ENCODE data around the gene CDYL.

DNA sequence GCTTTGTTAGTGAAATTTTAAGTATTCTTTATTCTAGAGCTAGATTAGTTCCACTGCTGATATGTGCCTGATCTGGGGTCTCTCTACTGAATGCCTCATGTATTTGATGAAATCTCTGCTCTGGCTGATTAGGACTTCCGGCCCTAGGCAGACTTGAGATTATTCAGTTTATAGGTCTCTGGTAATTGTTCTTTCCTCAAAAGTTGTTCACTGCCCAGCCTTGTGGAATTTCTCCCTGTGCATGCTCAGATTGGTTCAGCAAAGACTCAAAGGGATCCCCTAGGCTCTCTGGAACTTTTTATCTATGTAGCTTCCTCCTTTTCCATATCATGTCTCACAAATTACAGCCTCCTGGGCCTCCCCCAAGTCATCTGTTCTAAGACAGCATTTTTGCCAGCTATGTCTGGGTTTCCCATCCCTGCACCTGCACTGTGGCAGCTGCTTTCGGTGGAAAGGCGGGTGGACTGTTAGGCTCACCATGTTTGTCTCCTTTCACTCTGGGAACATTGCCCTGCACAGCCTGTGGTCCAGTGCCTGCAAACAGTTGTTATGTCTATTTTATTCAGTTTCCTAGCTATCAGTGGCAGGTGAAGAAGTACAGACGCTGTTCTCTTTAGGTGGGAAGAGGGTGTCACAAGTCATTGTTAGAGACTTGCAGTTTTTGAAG, 154.0 kb downstream of the CDYL start:
- no peak for TF ChIP-seq EZH2phosphoT487 (IDR thresholded peaks at IDR 0.05; ENCODE audit: borderline replicate concordance, low read depth)
- TF ChIP-seq, protein P1, sequence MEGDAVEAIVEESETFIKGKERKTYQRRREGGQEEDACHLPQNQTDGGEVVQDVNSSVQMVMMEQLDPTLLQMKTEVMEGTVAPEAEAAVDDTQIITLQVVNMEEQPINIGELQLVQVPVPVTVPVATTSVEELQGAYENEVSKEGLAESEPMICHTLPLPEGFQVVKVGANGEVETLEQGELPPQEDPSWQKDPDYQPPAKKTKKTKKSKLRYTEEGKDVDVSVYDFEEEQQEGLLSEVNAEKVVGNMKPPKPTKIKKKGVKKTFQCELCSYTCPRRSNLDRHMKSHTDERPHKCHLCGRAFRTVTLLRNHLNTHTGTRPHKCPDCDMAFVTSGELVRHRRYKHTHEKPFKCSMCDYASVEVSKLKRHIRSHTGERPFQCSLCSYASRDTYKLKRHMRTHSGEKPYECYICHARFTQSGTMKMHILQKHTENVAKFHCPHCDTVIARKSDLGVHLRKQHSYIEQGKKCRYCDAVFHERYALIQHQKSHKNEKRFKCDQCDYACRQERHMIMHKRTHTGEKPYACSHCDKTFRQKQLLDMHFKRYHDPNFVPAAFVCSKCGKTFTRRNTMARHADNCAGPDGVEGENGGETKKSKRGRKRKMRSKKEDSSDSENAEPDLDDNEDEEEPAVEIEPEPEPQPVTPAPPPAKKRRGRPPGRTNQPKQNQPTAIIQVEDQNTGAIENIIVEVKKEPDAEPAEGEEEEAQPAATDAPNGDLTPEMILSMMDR (IDR thresholded peaks at IDR 0.05) = no peak
- TF ChIP-seq JUND (IDR thresholded peaks at IDR 0.05) = no peak
- no peak for TF ChIP-seq RFX5 (IDR thresholded peaks at IDR 0.05; ENCODE audit: low read length)
- no peak for TF ChIP-seq POLR2AphosphoS5 (IDR thresholded peaks at IDR 0.05; ENCODE audit: low read depth, low read length)
- no peak for TF ChIP-seq TAF1 (IDR thresholded peaks at IDR 0.05; ENCODE audit: borderline replicate concordance, low read depth, low read length)
